GM19324 (cell line): ENCODE measurements around the gene TIAM1.

Experiments
- ATAC-seq: cut with Tn5 transposase; IDR thresholded peaks from one replicate; pipeline ENCODE4 v1.9.1; 2021; ENCODE audit warnings: mild to moderate bottlenecking, moderate library complexity; ENCODE audit not compliant: unreplicated experiment, low FRiP score

Gene TIAM1

DNA sequence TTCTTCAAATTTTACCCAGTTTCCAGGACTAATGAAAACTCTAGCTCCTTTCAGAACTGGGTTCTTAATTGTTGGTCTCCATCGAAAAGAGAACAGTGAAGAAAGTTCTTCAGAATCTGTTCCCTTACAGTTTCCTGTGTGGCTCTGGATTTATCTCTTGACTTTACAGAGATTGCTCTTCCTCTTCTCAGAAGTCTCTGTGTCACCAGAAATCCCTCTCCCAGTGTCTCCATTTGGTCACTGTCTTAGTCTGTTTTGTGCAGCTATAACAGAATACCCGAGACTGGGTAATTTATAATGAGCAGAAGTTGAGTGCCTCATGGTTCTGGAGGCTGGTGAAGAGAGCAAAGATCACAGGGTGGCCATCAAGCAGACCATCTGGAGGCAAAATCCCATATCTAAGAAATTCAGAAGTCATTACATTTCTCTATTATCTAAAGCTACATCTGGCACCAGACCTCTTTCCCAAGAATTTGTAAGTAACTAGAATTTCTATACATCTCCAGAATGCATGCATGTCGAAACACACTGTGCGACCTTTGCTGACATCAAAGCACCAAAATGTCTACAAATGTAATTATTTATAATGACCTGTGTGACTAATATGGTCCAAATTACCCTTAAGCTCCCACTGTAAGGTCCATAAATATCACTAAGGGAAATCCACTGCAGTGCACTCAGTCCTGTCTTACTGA lies 240.3 kb downstream of the TIAM1 start:
- no peak for ATAC-seq

- no peak for ATAC-seq
These were observed 240.9 kb downstream of the TIAM1 start for GRCh38 chr21:31103163-31103562.

DNA sequence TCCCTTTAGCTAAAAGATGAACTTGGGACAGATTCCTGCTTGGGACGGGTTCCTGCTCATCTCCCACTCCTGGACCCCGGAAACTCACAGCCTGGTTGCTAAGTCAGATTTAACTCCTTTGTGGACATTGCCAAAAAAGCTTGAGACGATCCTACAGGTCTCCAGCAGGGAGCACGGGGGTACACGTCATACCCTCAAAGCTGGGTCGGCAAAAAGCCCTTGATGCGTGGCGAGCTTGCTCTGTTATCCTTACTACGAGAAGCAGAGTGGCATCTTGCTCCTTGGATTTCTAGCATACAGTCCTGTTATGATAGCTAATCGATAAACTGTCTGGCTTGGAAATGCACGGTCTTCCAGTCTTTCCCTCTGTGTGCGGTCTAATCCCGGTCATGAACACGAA lies 244.9 kb downstream of the TIAM1 start:
- no peak for ATAC-seq

DNA sequence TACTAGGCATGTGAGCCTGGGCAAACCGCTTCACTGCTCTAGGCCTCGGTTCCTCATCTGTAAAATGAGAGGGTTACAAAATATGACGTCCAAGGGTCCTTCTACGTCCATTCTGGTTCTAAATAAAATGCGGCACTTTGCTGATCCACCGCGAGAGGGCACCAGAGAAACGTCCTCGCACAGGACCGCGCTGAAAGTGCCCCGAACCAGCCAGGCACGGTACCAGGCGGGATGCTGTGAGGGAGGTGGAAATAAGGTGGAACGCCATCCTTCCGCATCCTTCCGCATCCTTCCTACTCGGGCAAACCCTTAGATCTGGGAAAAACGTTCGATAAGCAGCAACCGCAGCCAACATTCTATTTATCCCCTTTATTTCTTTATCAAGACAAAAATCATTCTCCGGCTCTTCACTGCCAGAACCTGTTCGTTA lies 245.5 kb downstream of the TIAM1 start:
- ATAC-seq: no peak

GRCh38 chr21:31092832-31093625 lies 251.0 kb downstream of the TIAM1 start:
- no peak for ATAC-seq

GRCh38 chr21:31090376-31090775 lies 253.7 kb downstream of the TIAM1 start:
- no peak for ATAC-seq

GRCh38 chr21:31088474-31088751 lies 255.6 kb downstream of the TIAM1 start:
- ATAC-seq: no peak

- no peak for ATAC-seq
These were observed 256.2 kb downstream of the TIAM1 start for GRCh38 chr21:31087639-31088473.

GRCh38 chr21:31084689-31085088 lies 259.4 kb downstream of the TIAM1 start:
- ATAC-seq: no peak

- ATAC-seq: no peak
These were observed 265.3 kb downstream of the TIAM1 start for GRCh38 chr21:31078796-31079195.

GRCh38 chr21:31078216-31078615 lies 265.8 kb downstream of the TIAM1 start:
- no peak for ATAC-seq

DNA sequence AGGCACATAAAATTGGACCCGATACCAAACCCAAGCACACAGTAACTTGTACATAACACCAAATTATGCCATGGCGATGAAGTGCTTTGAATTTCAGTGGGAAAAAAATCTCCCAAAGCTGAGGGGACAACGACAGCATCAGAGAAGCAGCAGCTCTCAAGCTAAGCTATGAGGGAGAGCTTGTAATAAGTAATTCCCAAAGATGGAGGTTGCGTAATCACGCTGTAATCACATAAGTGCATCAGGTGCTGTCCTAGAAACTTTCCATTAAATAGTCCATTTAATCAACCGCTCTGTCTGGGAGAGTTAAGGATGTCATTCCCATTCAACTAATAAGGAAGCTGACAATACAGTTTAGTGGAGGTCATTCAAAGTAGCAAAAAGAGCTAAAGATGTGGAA lies 268.2 kb downstream of the TIAM1 start:
- no peak for ATAC-seq

- ATAC-seq: no peak
These were observed 271.5 kb downstream of the TIAM1 start for GRCh38 chr21:31072533-31072932.
